Globus pallidus (tissue), 1 donor: ENCODE data around the gene SEPTIN3.
"Not testable (repeated sequence)": the region's sequence is repeated elsewhere in the genome, so short reads cannot be mapped to it uniquely, and the experiment has no call there.

Experiments
- DNase-seq: peaks from one replicate; pipeline ENCODE4 v3.0.0-alpha.2; 2015; ENCODE audit warnings: low spot score

The SEPTIN3 gene

GRCh38 chr22:41940832-41941765 lies 28.1 kb upstream of the SEPTIN3 start:
- peak; percentile 81 for DNase-seq

- no peak for DNase-seq
These were observed 25.5 kb upstream of the SEPTIN3 start for GRCh38 chr22:41943661-41944209.

DNA sequence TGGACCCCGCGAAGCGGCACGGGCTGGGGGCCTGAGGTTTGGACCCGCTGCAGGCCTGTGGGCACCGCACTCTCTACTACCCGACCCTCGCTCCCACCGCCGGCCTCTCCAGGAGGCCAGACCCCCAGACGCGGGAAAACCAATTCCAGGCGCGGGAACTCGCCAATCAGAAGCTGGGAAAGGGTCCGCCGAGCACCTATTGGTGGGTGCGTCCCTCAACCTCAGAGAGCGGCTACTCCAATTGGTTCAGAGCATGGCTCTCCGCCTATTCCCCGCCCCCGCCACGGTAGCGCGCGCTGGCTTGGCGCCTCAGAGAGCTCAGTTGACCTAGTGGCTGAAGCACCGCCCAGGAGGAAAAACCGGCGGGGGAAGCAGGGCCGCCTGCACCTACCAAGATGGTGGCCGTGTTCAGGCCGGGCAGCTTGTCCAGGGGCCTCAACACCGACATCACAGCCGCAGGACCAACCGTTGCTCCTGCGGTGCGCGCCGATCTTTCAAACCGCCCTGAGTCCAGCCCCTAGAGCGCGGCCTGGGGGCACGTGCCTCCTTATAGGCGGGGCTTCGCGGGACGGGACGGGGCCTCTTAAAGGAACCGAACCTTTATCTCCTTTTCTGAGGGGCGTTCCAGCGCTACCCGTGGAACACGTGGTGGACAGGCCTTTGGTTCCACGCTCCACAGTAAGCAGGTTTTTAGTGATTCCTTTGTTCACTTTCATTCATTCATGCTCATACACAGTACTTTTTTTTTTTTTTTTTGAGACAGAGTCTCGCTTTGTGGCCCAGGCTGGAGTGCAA lies 22.4 kb upstream of the SEPTIN3 start, which contains the start of gene CENPM:
CENPM (minus strand) TSS at position 524 of the 795 bp plus-strand sequence; CDS start at position 448, 76 bp downstream.
- peak; percentile 89 for DNase-seq

DNA sequence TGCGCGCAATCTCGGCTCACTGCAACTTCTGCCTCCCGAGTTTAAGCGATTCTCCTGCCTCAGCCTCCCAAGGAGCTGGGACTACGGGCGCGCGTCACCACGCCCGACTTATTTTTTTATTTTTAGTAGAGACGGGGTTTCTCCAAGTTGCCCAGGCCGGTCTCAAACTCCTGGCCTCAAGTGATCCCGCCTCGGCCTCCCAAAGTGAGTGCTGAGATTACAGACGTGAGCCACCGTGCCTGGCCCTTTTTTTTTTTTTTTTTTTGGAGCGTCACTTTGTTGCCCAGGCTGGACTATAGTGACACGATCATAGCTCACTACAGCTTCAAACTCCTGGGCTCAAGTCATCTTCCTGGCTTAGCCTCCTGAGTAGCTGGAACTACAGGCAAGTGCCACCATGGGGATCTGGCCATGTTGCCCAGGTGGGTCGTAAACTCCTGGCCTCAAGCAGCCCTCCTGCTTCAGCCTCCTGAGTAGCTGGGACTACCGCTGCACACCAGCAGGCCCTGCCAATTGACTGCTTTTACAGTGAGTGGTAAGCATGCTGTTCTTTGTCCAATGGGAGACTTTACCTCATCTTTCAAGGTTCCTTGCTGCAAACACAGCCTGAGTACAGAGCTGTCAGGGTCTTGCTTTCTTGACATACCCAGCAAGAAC lies 21.7 kb upstream of the SEPTIN3 start:
- DNase-seq = no peak

- DNase-seq = no peak
These were observed 21.1 kb upstream of the SEPTIN3 start for GRCh38 chr22:41948142-41948541.

DNA sequence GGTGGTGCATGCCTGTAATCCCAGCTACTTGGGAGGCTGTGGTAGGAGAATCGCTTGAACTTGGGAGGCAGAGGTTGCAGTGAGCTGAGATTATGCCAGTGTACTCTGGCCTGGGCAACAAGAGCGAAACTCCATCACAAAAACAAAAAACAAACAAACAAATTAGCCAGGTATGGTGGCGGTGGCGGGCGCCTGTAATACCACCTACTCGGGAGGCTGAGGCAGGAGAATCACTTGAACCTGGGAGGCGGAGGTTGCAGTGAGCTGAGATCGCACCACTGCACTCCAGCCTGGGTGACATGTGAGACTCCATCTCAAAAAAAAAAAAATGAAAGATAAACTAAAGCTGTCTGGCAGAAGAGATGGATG lies 20.3 kb upstream of the SEPTIN3 start:
- not testable (repeated sequence) for DNase-seq

GRCh38 chr22:41949297-41949965 lies 19.8 kb upstream of the SEPTIN3 start:
- DNase-seq = no peak

DNA sequence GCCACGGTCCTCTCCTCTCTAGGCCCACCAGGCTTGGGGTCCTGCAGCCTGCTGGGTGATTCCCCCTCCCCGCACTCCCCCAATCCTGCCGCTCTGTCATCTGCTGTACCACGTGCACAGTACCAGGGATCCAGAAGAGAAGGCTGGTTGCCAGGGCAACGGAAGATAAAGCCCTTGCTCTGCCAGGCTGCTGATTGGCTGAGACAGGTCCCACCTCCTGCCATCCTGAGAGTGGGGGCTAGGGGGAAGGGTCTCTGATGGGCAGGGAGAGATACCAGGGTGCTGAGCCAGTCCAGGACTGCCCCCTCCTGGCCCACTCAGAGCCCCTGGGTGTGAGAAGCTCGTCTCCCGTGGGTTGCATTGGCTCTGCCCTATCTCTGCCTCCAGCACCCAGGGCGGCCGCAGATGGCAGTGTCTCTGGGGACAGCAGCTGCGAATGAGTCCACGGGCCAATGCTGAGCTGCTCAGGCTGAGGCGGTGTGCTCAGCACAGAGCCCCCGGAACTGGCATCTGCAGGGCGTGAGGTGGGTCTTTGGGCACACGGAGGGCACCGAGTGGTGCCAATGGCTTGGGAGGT lies 17.3 kb upstream of the SEPTIN3 start, which contains the start of gene SMIM45:
SMIM45 (plus strand) TSS at position 253 of the 577 bp plus-strand sequence.
- DNase-seq = peak; percentile 83

GRCh38 chr22:41952713-41953112 lies 16.5 kb upstream of the SEPTIN3 start:
- DNase-seq = no peak

GRCh38 chr22:41957941-41958556 lies 11.2 kb upstream of the SEPTIN3 start:
- DNase-seq = no peak

- peak; percentile 80 for DNase-seq
These were observed 5.7 kb upstream of the SEPTIN3 start for GRCh38 chr22:41963453-41964111.

GRCh38 chr22:41964112-41964491 lies 5.1 kb upstream of the SEPTIN3 start:
- DNase-seq = no peak

DNA sequence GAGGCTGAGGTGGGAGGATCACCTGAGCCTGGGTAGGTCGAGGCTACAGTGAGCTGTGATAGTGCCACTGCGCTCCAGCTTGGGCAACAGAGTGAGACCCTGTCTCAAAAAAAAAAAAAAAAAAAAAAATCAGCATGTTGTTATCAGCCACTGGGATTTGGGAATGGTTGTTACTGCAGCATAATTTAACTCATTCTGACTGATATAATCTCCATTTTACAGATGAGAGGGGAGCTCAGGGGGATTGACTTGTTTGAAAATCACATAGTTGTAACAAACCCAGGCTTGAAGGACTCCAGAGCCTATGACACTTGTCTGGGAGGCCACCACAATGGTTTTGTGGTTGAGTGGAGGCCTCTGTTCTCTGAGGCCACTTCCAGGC lies 3.0 kb upstream of the SEPTIN3 start:
- no peak for DNase-seq

DNA sequence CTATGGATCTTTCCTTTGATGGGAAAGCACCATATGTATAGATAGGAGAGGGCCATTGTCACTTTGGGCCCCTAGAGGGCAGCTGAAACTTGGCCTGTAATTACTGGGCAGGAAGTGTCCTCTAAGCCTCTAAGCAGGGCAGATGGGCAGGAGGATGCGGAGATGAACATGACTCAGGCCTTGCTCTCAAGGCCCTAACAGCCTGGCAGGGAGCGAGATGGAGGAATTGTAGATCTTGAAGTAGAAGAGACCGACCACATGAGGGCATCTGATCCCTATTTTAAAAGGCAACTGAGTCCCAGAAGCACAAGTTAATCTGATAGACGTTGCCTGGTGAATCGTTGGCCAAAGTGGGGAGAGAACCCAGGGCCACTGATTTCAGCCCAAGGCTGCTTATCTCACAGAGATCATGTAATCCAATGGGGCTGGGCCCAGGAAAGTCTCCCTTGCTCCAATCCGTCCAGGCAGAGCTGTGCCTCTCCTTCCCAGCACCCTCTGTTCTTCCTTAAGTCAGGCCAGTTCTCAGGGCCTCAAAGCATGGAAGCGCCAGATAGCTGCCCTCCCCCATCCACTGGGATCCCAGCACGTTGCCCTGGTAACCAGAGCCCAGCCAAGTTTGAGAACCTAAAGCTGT lies 2.5 kb upstream of the SEPTIN3 start:
- DNase-seq = peak; percentile 80

- DNase-seq = no peak
These were observed 642 bp upstream of the SEPTIN3 start for GRCh38 chr22:41968601-41969000.

GRCh38 chr22:41970601-41971000 lies 1.4 kb downstream of the SEPTIN3 start:
- DNase-seq = no peak

DNA sequence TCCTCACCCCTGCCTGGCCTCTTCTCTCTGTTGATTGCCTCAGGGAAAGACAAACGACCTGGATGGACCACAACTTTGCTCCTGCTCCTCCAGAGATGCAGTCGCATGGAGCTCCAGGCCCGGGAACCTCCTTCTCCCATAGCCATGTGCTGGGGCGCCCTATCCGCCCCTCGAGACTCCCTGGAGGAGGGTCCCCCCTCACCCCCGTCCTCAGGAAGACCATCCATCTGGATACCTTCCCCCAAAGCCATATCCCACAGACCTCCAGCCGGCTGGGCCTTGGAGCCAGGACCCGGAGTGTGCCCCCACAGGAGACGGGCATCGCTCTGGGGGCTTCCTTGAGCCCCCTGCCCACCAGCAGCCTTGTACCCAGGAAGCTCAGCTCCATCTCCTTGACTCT lies 2.2 kb downstream of the SEPTIN3 start:
- no peak for DNase-seq

GRCh38 chr22:41974691-41975290 lies 5.5 kb downstream of the SEPTIN3 start:
- no peak for DNase-seq
